ENCODE data around the gene CHPF.

CHPF gene

DNA sequence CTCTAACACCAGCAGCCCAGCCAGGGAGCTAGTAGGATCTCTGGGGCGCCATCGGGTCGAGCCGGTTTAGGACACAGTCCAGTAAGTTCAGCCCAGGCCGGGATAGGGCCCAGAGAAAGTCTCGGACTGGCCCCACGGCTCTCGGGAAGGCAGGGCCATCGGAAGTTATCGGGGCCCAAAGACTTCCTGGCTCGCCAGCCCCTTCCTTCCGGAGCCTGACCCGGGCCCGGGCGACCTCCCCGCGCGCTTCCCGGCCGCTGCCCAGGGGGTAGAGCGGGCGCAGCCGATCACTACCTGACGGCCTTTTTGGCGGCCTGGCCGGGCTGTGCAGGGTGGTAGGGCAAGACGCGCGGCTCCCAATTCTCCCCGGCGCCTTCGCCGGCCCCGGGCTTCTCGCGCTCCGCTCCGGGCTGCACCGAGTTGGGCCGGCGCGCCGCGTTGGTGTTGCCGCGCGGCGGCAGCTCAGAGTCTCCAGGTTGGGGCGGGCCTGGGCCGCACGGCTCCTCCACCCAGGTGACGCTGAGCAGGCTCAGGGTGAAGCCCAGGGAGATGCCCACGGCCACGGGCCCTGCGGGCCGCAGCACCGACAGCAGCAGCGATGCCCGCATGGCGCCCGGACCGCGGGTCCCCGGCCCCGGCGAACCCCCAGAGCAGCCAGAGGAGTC lies 546 bp downstream of the CHPF start (continued):
- TF ChIP-seq, protein P1, sequence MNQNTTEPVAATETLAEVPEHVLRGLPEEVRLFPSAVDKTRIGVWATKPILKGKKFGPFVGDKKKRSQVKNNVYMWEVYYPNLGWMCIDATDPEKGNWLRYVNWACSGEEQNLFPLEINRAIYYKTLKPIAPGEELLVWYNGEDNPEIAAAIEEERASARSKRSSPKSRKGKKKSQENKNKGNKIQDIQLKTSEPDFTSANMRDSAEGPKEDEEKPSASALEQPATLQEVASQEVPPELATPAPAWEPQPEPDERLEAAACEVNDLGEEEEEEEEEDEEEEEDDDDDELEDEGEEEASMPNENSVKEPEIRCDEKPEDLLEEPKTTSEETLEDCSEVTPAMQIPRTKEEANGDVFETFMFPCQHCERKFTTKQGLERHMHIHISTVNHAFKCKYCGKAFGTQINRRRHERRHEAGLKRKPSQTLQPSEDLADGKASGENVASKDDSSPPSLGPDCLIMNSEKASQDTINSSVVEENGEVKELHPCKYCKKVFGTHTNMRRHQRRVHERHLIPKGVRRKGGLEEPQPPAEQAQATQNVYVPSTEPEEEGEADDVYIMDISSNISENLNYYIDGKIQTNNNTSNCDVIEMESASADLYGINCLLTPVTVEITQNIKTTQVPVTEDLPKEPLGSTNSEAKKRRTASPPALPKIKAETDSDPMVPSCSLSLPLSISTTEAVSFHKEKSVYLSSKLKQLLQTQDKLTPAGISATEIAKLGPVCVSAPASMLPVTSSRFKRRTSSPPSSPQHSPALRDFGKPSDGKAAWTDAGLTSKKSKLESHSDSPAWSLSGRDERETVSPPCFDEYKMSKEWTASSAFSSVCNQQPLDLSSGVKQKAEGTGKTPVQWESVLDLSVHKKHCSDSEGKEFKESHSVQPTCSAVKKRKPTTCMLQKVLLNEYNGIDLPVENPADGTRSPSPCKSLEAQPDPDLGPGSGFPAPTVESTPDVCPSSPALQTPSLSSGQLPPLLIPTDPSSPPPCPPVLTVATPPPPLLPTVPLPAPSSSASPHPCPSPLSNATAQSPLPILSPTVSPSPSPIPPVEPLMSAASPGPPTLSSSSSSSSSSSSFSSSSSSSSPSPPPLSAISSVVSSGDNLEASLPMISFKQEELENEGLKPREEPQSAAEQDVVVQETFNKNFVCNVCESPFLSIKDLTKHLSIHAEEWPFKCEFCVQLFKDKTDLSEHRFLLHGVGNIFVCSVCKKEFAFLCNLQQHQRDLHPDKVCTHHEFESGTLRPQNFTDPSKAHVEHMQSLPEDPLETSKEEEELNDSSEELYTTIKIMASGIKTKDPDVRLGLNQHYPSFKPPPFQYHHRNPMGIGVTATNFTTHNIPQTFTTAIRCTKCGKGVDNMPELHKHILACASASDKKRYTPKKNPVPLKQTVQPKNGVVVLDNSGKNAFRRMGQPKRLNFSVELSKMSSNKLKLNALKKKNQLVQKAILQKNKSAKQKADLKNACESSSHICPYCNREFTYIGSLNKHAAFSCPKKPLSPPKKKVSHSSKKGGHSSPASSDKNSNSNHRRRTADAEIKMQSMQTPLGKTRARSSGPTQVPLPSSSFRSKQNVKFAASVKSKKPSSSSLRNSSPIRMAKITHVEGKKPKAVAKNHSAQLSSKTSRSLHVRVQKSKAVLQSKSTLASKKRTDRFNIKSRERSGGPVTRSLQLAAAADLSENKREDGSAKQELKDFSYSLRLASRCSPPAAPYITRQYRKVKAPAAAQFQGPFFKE (tag by site-specific recombination; IDR thresholded peaks at IDR 0.05; ENCODE audit: borderline replicate concordance), result no peak
- TF ChIP-seq ZBTB1 (tag by site-specific recombination; IDR thresholded peaks at IDR 0.05) (no peak), ZNF707 (tag by site-specific recombination; IDR thresholded peaks at IDR 0.05) (no peak), ZSCAN16 (tag by site-specific recombination; IDR thresholded peaks at IDR 0.05) (no peak), ZNF76 (tag by site-specific recombination; IDR thresholded peaks at IDR 0.05; ENCODE audit: borderline replicate concordance, low read depth) (0 out of 2 replicates have a peak, but pooled peaks have one; percentile 19), SP2 (tag by site-specific recombination; IDR thresholded peaks at IDR 0.05) (peak; percentile 55), KLF16 (tag by site-specific recombination; IDR thresholded peaks at IDR 0.05) (0 out of 2 replicates have a peak, but pooled peaks have one; percentile 12), ZNF404 (tag by site-specific recombination; IDR thresholded peaks at IDR 0.05) (no peak), ZNF600 (tag by site-specific recombination; IDR thresholded peaks at IDR 0.05) (peak; percentile 68), YY2 (tag by site-specific recombination; IDR thresholded peaks at IDR 0.05) (no peak), ZNF24 (tag by site-specific recombination; IDR thresholded peaks at IDR 0.05) (no peak), ZBTB21 (tag by site-specific recombination; IDR thresholded peaks at IDR 0.05) (no peak), ZNF341 (tag by site-specific recombination; IDR thresholded peaks at IDR 0.05; ENCODE audit: low read depth) (no peak), ZNF23 (tag by site-specific recombination; IDR thresholded peaks at IDR 0.05; ENCODE audit: borderline replicate concordance) (no peak), ZNF747 (tag by site-specific recombination; IDR thresholded peaks at IDR 0.05) (no peak), ZBTB8A (tag by site-specific recombination; IDR thresholded peaks at IDR 0.05) (0 out of 2 replicates have a peak, but pooled peaks have one; percentile 29), ZNF112 (tag by site-specific recombination; IDR thresholded peaks at IDR 0.05) (no peak), ZNF366 (tag by site-specific recombination; conservative IDR thresholded peaks at IDR 0.05) (no peak), KLF10 (tag by site-specific recombination; IDR thresholded peaks at IDR 0.05) (no peak), YY1 (tag by site-specific recombination; IDR thresholded peaks at IDR 0.05) (no peak), ZBTB20 (tag by site-specific recombination; IDR thresholded peaks at IDR 0.05) (peak; percentile 53; the same call in 1 of the 2 replicates), WT1 (tag by site-specific recombination; IDR thresholded peaks at IDR 0.05) (no peak), ZNF140 (tag by site-specific recombination; IDR thresholded peaks at IDR 0.05) (no peak), GFI1B (tag by site-specific recombination; IDR thresholded peaks at IDR 0.05) (no peak), HOXD13 (CRISPR knock-in tag; IDR thresholded peaks at IDR 0.05; ENCODE audit: borderline replicate concordance) (no peak), ZEB2 (tag by site-specific recombination; IDR thresholded peaks at IDR 0.05) (peak; percentile 32; the same call in 1 of the 2 replicates), ZXDB (tag by site-specific recombination; IDR thresholded peaks at IDR 0.05) (peak; percentile 15; the same call in 1 of the 2 replicates), BCL11B (tag by site-specific recombination; IDR thresholded peaks at IDR 0.05; ENCODE audit: low read depth) (no peak)
- TF ChIP-seq, protein P2, sequence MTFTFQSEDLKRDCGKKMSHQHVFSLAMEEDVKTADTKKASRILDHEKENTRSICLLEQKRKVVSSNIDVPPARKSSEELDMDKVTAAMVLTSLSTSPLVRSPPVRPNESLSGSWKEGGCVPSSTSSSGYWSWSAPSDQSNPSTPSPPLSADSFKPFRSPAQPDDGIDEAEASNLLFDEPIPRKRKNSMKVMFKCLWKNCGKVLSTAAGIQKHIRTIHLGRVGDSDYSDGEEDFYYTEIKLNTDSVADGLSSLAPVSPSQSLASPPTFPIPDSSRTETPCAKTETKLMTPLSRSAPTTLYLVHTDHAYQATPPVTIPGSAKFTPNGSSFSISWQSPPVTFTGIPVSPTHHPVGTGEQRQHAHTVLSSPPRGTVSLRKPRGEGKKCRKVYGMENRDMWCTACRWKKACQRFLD (tag by site-specific recombination; IDR thresholded peaks at IDR 0.05), result no peak
- TF ChIP-seq, protein P3, sequence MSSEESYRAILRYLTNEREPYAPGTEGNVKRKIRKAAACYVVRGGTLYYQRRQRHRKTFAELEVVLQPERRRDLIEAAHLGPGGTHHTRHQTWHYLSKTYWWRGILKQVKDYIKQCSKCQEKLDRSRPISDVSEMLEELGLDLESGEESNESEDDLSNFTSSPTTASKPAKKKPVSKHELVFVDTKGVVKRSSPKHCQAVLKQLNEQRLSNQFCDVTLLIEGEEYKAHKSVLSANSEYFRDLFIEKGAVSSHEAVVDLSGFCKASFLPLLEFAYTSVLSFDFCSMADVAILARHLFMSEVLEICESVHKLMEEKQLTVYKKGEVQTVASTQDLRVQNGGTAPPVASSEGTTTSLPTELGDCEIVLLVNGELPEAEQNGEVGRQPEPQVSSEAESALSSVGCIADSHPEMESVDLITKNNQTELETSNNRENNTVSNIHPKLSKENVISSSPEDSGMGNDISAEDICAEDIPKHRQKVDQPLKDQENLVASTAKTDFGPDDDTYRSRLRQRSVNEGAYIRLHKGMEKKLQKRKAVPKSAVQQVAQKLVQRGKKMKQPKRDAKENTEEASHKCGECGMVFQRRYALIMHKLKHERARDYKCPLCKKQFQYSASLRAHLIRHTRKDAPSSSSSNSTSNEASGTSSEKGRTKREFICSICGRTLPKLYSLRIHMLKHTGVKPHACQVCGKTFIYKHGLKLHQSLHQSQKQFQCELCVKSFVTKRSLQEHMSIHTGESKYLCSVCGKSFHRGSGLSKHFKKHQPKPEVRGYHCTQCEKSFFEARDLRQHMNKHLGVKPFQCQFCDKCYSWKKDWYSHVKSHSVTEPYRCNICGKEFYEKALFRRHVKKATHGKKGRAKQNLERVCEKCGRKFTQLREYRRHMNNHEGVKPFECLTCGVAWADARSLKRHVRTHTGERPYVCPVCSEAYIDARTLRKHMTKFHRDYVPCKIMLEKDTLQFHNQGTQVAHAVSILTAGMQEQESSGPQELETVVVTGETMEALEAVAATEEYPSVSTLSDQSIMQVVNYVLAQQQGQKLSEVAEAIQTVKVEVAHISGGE (tag by site-specific recombination; conservative IDR thresholded peaks at IDR 0.05; ENCODE audit: low read depth), result peak; percentile 71
- TF ChIP-seq, protein P4, sequence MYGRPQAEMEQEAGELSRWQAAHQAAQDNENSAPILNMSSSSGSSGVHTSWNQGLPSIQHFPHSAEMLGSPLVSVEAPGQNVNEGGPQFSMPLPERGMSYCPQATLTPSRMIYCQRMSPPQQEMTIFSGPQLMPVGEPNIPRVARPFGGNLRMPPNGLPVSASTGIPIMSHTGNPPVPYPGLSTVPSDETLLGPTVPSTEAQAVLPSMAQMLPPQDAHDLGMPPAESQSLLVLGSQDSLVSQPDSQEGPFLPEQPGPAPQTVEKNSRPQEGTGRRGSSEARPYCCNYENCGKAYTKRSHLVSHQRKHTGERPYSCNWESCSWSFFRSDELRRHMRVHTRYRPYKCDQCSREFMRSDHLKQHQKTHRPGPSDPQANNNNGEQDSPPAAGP (tag by site-specific recombination; IDR thresholded peaks at IDR 0.05), result no peak

Measured in HEK293 (cell line).